Measurements from ENCODE around the gene USB1.

GRCh38 chr16:57959121-57959520 lies 42.1 kb upstream of the USB1 start:
- TF ChIP-seq CTCF (IDR thresholded peaks at IDR 0.05): no peak
- no peak for TF ChIP-seq POLR2AphosphoS5 (IDR thresholded peaks at IDR 0.05)
- TF ChIP-seq POLR2A (IDR thresholded peaks at IDR 0.05): no peak

Data from prostate gland (tissue), 2 donors.